Measurements from ENCODE around the gene COL23A1.

DNA sequence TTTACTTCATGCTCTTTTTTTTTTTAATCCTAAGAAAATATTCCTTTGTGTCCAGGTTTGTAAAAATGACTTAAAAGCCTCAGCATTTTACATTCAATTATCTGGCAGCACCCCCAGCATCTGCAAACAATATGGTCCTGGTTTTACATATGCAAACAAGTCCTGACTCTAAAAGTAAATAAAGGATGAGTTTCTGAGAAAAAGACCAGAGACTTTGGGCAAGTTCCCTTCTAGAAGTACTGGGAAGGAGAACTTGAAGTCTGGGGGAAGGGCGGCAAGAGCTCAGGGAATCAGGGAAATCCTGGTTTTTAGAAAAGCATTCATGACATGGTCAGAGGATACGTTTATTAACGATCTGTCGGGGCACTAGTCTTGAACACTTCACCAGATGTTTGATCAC is 25.8 kb downstream of the COL23A1 start:
- TF ChIP-seq, protein P1, sequence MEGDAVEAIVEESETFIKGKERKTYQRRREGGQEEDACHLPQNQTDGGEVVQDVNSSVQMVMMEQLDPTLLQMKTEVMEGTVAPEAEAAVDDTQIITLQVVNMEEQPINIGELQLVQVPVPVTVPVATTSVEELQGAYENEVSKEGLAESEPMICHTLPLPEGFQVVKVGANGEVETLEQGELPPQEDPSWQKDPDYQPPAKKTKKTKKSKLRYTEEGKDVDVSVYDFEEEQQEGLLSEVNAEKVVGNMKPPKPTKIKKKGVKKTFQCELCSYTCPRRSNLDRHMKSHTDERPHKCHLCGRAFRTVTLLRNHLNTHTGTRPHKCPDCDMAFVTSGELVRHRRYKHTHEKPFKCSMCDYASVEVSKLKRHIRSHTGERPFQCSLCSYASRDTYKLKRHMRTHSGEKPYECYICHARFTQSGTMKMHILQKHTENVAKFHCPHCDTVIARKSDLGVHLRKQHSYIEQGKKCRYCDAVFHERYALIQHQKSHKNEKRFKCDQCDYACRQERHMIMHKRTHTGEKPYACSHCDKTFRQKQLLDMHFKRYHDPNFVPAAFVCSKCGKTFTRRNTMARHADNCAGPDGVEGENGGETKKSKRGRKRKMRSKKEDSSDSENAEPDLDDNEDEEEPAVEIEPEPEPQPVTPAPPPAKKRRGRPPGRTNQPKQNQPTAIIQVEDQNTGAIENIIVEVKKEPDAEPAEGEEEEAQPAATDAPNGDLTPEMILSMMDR (optimal IDR thresholded peaks at IDR 0.05 in 1 of 3, IDR thresholded peaks at IDR 0.05 in 1 of 3, conservative IDR thresholded peaks at IDR 0.05 in 1 of 3; ENCODE audit: extremely low read depth in 1 of 3, insufficient read depth in 2 of 3, low read length in 3 of 3) = no peak
- no peak for TF ChIP-seq EZH2 (IDR thresholded peaks at IDR 0.05; ENCODE audit: low read length)
